ENCODE measurements around the gene SLC2A6.

The SLC2A6 gene, protein sequence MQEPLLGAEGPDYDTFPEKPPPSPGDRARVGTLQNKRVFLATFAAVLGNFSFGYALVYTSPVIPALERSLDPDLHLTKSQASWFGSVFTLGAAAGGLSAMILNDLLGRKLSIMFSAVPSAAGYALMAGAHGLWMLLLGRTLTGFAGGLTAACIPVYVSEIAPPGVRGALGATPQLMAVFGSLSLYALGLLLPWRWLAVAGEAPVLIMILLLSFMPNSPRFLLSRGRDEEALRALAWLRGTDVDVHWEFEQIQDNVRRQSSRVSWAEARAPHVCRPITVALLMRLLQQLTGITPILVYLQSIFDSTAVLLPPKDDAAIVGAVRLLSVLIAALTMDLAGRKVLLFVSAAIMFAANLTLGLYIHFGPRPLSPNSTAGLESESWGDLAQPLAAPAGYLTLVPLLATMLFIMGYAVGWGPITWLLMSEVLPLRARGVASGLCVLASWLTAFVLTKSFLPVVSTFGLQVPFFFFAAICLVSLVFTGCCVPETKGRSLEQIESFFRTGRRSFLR

DNA sequence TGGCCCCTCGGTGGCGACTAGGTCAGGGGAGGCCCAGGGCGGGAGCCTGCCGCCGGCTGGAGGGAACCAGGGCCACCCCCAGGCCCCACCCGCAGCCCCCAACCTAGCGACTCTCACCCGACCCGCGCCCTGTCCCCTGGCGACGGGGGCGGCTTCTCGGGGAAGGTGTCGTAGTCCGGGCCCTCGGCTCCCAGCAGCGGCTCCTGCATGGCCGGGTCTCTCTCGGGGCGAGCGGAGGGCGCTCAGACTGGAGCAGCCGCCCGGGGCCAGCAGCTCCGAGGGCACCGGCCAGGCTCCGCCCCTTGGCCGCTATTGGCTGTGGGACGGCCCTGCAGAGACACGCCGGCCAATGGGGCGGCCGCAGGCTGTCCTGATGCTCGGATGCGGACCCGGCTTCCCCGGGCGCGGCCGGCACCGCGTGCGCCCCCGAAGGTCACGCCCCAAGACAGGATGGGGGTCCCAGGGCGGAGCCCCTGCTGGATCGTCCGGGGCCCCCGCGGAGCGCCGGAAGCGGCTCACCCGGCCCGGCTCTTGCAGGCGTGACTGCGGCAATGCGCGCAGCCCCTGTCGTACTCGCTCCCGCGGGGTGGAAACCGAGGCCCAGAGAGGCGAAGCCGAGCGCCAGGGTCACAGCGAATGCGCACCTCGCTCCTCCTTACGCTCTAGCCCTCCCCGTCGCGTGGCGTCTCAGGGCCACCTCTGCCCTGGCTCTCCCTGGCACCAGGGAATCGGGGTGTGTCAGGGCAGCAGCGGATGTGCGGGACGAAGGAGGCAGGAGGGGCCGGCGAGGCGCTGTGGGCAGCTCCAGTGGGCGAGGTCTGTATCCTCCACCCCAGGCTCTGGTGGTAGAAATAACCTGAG is at the start of gene SLC2A6:
Gene SLC2A6 (minus strand): TSS at position 249 of the 861 bp plus-strand sequence. CDS start 40 bp downstream, at position 209.
- no peak for DNase-seq (ENCODE audit: low read depth)

GRCh38 chr9:133528001-133528875 is 49.3 kb upstream of the SLC2A6 start:
- no peak for DNase-seq (ENCODE audit: low read depth)

DNA sequence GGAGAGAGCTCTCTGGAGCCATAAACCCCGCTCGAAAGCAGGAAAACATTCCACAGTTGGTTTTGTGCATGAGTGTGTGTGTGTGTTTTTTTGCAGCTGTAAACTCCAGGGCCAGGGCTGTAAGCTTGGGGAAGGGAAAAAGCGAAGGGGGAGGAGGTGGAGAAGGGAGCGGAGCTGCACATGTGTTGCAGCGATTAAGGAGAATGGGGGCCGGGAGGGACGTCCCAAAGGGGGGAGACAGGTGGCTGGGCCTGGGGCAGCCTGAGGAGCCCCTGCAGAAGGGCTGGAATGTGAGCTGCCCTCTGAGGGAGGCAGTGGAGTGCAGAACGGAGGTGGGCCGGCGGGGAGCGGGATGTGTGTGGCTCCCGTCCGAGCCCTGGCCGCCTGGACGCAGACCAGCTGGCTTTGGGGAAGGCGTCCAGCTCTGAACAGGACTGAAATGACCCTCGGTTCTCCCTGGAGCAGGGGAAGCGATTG is 48.6 kb upstream of the SLC2A6 start:
- DNase-seq (ENCODE audit: low read depth): no peak

DNA sequence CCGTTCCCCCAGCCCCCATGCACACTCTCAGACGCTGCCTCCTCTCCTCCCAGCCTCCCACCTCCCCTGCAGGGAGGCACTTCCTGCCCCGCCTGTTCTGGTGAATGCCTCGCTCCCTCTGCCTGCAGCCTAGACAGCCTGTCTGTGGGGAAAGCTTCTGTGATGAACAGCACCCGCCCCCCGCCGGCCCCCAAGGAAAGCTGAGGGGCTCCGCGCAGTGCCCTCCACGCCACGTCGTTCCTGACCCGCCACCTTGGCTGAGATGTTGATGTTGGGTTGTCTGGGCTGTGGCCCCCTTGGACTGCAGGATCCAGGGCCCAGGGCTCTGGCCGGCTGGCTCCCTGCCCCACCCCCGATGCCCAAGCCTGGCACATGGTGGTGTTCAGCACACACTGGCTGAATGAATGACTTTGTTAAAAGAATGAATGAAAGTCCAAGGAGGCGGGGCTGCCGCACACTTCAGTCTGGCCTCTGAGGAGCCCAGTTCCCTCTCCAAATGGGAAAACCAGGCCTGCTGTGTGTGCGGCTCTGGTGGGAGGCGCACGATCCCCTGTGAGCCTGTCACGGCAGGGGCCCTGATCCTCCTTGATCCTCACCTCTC is 47.9 kb upstream of the SLC2A6 start:
- no peak for DNase-seq (ENCODE audit: low read depth)

DNA sequence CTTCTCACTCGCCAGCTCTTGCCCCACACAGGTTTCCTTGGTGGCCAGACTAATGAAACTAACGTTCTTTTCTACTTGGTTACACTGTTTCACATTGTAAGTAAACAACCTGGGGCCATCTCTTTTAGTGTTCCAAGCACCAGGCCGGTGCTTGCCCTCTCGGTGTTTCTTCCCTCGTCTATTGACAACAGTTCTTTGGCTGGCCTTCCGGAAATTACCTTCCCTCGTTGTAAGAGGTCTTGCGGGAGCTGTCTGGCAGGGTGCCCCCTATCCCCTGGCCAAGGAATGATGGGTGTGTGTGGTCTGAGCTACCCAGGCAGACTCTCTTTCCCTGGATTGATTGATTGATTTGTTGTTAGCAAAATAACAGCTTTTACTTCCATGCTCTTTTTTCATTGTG is 46.8 kb upstream of the SLC2A6 start:
- DNase-seq (ENCODE audit: low read depth): no peak

- no peak for DNase-seq (ENCODE audit: low read depth)
Measured at GRCh38 chr9:133524679-133525228, 45.9 kb upstream of the SLC2A6 start, which contains the start of gene MYMK. MYMK (minus strand) TSS chr9:133524959; CDS start chr9:133524844, 115 bp downstream.

DNA sequence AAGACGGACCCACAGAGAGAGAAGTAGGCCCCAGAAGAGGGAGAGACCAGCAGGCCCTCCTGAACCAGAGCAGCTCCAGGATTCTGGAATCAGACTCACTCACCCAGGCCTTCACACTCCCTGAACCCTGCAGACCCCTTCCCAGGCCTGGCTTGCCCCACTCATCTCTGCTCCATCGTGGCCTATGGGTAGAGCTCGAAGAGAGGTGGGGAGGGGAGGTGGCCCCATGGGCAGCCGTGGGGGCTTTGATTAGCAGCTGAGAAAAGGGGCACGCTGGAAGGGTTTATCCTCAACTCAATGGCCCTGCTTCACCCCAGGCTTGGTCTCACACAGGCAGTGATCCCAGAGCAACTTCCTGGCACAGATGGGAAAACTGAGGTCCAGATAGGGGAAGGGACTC is 45.2 kb upstream of the SLC2A6 start:
- DNase-seq (ENCODE audit: low read depth): no peak

GRCh38 chr9:133523106-133523505 is 44.2 kb upstream of the SLC2A6 start:
- no peak for DNase-seq (ENCODE audit: low read depth)

DNA sequence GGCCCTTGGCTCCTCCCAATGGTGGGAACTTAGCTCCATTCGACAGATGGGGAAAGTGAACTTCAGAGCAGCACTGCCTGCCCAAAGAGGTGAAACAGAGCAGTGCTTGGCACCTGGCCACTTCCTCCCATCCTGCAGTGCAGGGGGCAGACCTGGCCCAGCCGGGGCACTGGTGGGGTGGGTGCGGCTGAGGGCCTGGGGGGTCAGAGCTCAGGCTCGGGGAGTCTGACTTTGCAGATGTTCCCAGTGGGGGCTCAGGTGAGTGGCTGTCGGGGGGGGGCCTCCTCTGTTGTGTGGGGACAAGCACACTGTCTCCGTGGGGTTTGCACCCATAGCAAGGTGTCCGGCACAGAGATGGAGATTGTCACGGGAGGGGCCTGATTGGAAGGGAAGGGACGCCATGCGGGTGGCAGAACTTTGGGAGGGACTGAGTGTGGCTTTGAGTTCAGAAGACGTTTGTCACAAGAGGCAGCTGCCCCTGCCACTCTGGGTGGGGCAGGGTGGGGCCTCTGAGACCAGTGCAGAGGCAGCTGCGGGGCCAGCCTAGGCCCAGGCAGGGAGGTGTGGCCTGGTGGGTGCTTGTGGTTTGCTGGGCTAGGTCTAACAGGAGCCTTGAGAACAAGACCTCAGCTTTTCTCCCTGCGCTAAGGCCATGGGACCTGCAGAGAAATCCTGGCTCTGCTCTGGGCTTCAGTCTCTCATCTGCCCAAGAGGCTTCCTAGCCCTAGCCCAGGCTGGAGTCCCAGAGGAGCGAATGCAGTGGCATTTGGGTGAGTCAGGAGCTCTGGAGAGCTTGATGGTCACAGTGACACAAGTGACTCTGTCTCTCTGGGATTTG is 43.4 kb upstream of the SLC2A6 start:
- no peak for DNase-seq (ENCODE audit: low read depth)

GRCh38 chr9:133521122-133522072 is 42.5 kb upstream of the SLC2A6 start:
- DNase-seq (ENCODE audit: low read depth): no peak

DNA sequence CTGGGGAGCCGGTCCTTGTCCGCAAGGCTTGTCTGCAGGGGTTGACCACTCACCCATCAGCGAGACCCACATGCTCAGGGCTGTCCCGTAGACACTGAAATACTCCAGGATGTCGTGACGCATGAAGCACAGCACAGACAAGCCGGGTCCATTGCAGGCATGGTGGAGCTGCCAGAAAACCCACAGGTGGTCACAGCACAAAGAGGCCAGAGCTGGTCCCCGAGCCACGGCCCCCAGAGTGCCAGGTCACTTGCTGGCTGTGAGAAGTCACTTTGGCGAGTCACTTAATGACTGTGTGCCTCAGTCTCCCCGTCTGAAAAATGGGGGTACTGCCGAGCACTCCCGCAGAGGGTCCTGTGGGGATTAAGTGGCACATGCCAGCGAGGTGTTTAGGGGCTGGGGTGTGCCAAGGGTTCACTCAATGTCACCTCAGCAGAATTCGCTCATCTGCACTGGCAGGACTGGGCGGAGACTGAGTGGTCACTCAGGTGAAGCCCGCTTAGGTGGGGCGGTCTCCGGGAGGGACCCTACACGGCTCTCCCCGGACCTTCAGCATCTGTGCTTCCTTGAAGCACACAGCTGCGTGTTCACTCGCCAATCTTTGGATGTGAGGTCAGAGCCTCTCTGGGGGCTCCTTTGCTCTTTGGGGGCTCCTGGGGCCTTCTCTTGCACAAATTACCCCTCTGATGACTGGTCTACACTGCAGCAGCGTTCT is 41.4 kb upstream of the SLC2A6 start:
- no peak for DNase-seq (ENCODE audit: low read depth)

GRCh38 chr9:133519693-133520092 is 40.8 kb upstream of the SLC2A6 start:
- DNase-seq (ENCODE audit: low read depth): no peak

GRCh38 chr9:133518706-133519449 is 40.0 kb upstream of the SLC2A6 start:
- DNase-seq (ENCODE audit: low read depth): no peak

DNA sequence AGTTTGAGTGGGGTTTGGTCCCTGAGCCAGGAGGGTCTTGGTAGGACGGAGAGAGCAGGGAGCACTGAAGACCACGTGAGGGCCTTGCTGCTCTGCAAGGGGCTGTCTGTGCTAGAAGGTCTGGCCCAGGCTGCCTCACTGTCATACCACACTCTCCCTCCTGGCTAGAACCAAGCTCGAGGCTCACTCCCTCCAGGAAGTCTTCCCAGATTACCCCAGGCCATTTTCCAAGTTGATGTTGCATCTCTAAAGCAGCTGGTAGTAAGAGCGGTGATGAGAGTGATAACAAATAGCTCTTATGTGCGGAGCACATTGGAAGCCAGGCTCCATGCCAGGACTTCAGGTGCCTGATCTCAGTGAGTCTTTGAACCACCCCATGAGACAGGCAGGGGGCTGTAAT is 39.3 kb upstream of the SLC2A6 start:
- DNase-seq (ENCODE audit: low read depth): no peak

DNA sequence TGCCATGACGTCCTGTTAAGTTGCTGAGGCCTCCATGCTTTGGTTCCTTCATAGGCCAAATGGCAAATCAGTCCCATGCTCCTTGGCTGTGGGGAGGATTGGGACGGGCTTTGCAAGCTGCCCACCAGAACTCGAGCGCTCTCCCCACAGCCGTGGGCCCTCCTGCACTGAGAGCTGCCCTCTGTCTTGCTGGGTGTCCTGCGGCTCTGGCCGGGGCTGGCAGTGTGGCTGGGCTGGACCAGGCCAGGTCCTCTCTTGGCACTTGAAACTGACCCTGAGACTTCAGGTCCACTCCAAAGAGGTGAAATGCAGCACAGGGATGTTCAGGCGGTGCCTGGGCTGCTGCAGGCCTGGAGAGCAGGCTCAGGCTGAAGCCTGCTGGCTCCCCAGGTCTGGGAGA is 38.8 kb upstream of the SLC2A6 start:
- no peak for DNase-seq (ENCODE audit: low read depth)

GRCh38 chr9:133516961-133517350 is 38.1 kb upstream of the SLC2A6 start:
- no peak for DNase-seq (ENCODE audit: low read depth)

GRCh38 chr9:133516256-133516960 is 37.5 kb upstream of the SLC2A6 start:
- DNase-seq (ENCODE audit: low read depth): no peak

Data from GM04503 (cell line).